ENCODE results near the gene STK10.

STK10 gene

GRCh38 chr5:172107571-172107970, 80.5 kb downstream of the STK10 start:
- DNase-seq (ENCODE audit: low spot score): peak; percentile 34

GRCh38 chr5:172106511-172107356, 81.3 kb downstream of the STK10 start:
- DNase-seq (ENCODE audit: low spot score): peak; percentile 13

GRCh38 chr5:172105811-172106210, 82.2 kb downstream of the STK10 start:
- no peak for DNase-seq (ENCODE audit: low spot score)

GRCh38 chr5:172104801-172105701, 83.0 kb downstream of the STK10 start:
- no peak for DNase-seq (ENCODE audit: low spot score)

GRCh38 chr5:172104021-172104420, 84.0 kb downstream of the STK10 start:
- DNase-seq (ENCODE audit: low spot score): no peak

GRCh38 chr5:172102913-172103626, 85.0 kb downstream of the STK10 start:
- DNase-seq (ENCODE audit: low spot score): peak; percentile 86

GRCh38 chr5:172102218-172102870, 85.7 kb downstream of the STK10 start:
- DNase-seq (ENCODE audit: low spot score): no peak

- DNase-seq (ENCODE audit: low spot score): no peak
Measured at GRCh38 chr5:172101547-172102217, 86.3 kb downstream of the STK10 start.

GRCh38 chr5:172098883-172099282, 89.1 kb downstream of the STK10 start:
- no peak for DNase-seq (ENCODE audit: low spot score)

GRCh38 chr5:172098046-172098445, 90.0 kb downstream of the STK10 start:
- no peak for DNase-seq (ENCODE audit: low spot score)

- no peak for DNase-seq (ENCODE audit: low spot score)
Measured at GRCh38 chr5:172097356-172097755, 90.7 kb downstream of the STK10 start.

- DNase-seq (ENCODE audit: low spot score): no peak
Measured at GRCh38 chr5:172096207-172096940, 91.7 kb downstream of the STK10 start.

- no peak for DNase-seq (ENCODE audit: low spot score)
Measured at GRCh38 chr5:172095368-172096206, 92.4 kb downstream of the STK10 start.

GRCh38 chr5:172093965-172094364, 94.1 kb downstream of the STK10 start:
- DNase-seq (ENCODE audit: low spot score): no peak

GRCh38 chr5:172093559-172093958, 94.5 kb downstream of the STK10 start:
- no peak for DNase-seq (ENCODE audit: low spot score)

- no peak for DNase-seq (ENCODE audit: low spot score)
Measured at GRCh38 chr5:172091956-172092732, 95.9 kb downstream of the STK10 start.

- no peak for DNase-seq (ENCODE audit: low spot score)
Measured at GRCh38 chr5:172090976-172091547, 97.0 kb downstream of the STK10 start.
